ENCODE data around the gene CAMSAP2. TPM values are rescaled to one million over a fixed set of nuclear protein-coding genes. Genes with fewer than 3 reads are reported as not detected.
"Not testable (repeated sequence)": the region's sequence is repeated elsewhere in the genome, so short reads cannot be mapped to it uniquely, and the experiment has no call there.

The CAMSAP2 gene
- polyA plus RNA-seq, 4 donors = 35.7 to 48.8 (median 43.4) TPM

GRCh38 chr1:200738949-200739651 is 407 bp downstream of the CAMSAP2 start:
- peak; percentile 72 to 77 (median 74) for DNase-seq (ENCODE audit: low read depth in 4 of 4, low spot score in 3 of 4)

DNA sequence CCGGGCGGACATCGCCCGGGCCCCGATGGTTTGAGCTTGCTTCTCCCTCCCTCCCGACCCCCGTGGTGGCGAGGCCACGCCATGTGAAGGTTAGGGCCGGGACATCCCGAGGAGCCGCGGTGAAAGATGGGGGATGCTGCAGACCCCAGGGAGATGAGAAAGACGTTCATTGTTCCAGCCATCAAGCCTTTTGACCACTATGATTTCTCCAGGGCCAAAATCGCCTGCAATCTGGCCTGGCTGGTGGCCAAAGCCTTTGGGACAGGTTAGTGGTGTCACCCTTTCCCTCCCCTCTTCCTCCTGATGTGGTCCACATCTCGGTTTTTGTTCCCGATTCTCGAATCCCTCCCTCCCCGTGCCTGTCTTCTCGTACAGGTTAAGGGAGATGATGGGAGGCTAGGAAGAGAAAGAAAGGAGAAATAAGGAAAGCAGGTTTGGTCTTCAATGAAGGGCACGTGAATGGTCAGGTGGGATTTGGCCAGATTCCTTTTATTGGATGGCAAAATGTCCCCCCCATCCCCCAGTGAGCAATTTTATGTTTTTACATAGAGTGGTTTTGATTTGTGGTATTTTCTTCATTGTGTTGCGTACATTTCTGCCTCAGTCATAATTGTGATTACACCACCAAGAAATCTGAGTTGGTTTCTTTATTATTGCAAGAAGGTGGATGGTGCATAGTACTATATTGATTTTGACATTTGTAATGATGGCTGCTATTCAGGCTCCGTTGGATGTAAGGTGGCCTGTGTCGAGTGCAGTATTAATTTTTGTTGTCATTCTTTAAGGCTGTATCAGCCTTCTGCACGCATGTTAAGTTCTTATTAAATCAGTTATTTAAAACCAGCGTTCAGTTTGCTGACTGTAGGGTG is 1.2 kb downstream of the CAMSAP2 start:
- DNase-seq (ENCODE audit: low read depth in 4 of 4, low spot score in 3 of 4) = peak in 1 of 4 donors; percentile 52

DNA sequence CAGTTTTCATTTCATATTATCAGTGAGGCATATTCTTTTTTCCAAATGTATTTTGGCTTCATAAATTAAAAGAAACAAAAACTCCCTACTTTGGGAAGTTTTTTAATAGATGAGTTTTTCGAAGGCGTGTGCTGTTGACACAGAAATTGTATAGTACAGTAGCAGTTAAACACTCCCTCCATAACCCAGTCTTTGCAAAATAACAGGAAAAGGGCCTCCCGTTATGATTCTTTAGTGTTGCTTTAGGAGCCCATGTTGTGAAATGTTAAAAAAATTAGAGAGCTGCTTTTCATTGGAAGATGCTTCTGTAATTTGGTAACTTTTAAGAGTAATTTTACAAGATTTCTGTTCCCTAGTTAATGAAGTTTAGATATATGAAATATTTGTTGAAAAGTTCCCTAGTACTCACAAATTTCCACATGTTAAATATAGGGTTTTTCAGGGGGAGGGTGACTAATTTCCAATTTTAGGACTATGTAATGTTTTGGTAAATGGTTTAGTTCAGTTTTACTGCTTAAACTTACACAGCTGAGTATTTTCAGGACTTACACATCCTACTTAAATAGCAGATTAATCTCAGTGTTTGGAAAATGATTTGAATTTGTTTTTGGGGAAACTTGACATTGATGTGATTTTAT is 2.0 kb downstream of the CAMSAP2 start:
- no peak for DNase-seq (ENCODE audit: low read depth in 4 of 4, low spot score in 3 of 4)

- no peak for DNase-seq (ENCODE audit: low read depth in 4 of 4, low spot score in 3 of 4)
Observed at GRCh38 chr1:200741551-200742207, 3.0 kb downstream of the CAMSAP2 start.

- DNase-seq (ENCODE audit: low read depth in 4 of 4, low spot score in 3 of 4) = no peak
Observed at GRCh38 chr1:200744143-200744542, 5.5 kb downstream of the CAMSAP2 start.

- DNase-seq (ENCODE audit: low read depth in 4 of 4, low spot score in 3 of 4) = no peak
Observed at GRCh38 chr1:200749090-200749489, 10.4 kb downstream of the CAMSAP2 start.

DNA sequence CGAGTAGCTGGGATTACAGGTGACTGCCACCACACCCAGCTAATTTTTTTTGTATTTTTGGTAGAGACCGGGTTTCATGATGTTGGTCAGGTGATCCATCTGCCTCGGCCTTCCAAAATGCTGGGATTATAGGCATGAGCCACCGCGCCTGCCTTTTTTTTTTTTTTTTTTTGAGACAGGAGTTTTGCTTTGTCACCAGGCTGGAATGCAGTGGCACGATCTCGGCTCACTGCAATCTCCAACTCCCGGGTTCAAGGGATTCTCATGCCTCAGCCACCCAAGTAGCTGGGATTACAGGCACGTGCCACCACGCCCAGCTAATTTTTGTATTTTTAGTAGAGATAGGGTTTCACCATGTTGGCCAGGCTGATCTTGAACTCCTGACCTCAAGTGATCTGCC is 12.1 kb downstream of the CAMSAP2 start:
- DNase-seq (ENCODE audit: low read depth in 4 of 4, low spot score in 3 of 4) = not testable (repeated sequence)

- no peak for DNase-seq (ENCODE audit: low read depth in 4 of 4, low spot score in 3 of 4)
Observed at GRCh38 chr1:200751717-200752116, 13.0 kb downstream of the CAMSAP2 start.

DNA sequence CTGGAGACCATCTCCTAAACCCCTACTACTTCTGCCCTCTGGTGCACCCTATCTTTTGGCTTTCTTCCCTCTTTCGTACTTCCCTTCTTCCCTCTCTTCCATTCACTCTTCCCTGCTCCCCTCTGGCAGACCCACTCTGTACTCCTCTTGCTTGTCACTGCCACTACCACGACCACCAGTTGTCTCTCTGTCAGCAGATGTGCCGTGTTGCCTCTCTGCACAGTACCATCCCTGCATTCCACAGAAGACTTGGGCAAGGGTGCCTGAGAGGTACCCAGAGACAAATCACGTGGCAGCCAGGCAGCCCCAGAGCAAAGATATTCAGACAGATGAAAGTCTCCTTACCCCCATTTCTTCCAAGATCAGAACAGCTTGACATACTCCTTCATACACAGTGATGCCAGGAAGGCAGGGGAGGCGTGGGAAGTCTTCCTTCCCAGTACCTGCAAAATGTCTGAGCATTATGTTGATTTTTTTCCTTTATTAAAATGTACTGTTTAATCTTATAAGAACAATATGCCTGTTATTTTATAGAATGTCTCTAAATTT is 15.0 kb downstream of the CAMSAP2 start:
- DNase-seq (ENCODE audit: low read depth in 4 of 4, low spot score in 3 of 4) = no peak

GRCh38 chr1:200755456-200755855 is 16.8 kb downstream of the CAMSAP2 start:
- DNase-seq (ENCODE audit: low read depth in 4 of 4, low spot score in 3 of 4) = no peak

DNA sequence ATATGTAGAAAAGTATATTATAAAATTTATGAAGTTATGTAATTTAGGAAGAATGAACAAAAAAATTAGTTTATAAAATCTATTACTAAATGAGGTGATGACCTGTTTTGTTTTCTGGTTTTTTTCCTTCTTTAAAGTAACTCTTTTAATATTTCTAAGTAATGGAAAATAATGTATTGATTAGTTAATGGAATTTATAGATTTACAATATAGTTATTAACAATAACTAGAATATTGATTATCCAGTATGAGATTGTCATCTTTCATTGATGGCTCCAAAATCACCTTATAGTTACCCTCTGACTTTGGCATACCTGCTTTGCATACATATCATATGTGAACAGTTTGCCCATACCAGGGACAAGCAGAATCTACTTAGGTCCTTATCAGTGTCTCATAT is 23.4 kb downstream of the CAMSAP2 start:
- DNase-seq (ENCODE audit: low read depth in 4 of 4, low spot score in 3 of 4) = no peak

DNA sequence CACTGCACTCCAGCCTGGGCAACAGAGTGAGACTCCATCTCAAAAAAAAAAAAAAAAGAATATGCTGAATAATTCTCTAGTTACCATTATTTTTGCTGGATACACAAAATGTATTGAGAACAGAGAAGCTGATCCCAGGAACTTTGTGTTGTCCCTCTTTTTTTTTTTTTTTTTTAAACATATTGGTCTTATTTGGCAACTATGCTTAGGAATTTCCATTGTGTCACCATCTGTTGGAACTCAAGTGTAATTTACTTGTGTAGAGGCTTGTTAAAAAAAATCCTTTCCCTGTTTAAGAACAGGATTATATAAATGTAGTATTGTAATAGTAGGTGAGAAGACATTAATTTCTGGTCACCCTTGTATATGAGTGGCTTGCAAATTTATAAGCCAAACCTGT is 28.6 kb downstream of the CAMSAP2 start:
- no peak for DNase-seq (ENCODE audit: low read depth in 4 of 4, low spot score in 3 of 4)

GRCh38 chr1:200771625-200772555 is 33.2 kb downstream of the CAMSAP2 start:
- no peak for DNase-seq (ENCODE audit: low read depth in 4 of 4, low spot score in 3 of 4)

GRCh38 chr1:200774311-200774710 is 35.6 kb downstream of the CAMSAP2 start:
- DNase-seq (ENCODE audit: low read depth in 4 of 4, low spot score in 3 of 4) = no peak

GRCh38 chr1:200774735-200775444 is 36.2 kb downstream of the CAMSAP2 start:
- DNase-seq (ENCODE audit: low read depth in 4 of 4, low spot score in 3 of 4) = no peak

- no peak for DNase-seq (ENCODE audit: low read depth in 4 of 4, low spot score in 3 of 4)
Observed at GRCh38 chr1:200775850-200776249, 37.2 kb downstream of the CAMSAP2 start.

- no peak for DNase-seq (ENCODE audit: low read depth in 4 of 4, low spot score in 3 of 4)
Observed at GRCh38 chr1:200776949-200777348, 38.3 kb downstream of the CAMSAP2 start.

DNA sequence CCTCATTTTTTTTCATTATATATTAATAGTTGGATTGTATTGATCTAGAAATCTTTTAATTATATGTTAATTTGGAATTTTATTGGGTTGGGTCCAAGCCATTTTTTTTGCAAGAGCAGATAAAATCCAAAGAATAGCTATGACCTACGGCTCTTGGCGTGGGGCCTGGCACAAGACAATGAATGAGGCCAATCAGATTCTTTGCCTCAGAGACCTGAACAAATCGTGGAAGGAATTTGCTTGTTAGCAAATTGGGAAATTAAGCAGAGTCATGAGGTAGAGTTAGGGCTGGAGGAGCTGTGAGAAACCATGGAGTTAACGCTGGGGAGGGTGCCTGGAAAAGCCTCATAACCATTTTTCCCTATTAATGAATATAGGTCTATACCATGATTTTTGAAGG is 40.1 kb downstream of the CAMSAP2 start:
- DNase-seq (ENCODE audit: low read depth in 4 of 4, low spot score in 3 of 4) = no peak

DNA sequence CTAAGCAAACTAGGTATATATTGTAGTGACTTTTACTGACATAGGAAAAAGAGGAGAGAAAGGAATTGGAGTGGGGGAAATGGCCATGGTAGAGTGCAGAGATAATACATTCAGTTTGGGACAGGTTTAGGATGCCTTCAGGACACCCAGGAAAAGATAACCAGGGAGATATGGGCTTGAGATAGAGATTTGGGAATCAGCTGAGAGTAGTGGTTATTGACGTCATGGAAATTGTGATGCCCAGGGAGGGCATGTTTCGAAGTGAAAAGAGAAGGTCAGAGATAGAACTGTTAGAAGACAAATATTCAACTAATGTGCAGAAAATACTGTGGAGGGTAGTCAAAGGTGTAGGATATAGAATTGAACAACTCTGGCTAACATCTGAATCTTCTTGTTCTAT is 40.6 kb downstream of the CAMSAP2 start:
- DNase-seq (ENCODE audit: low read depth in 4 of 4, low spot score in 3 of 4) = no peak
